ENCODE measurements around the gene CELF4.

CELF4 gene

DNA sequence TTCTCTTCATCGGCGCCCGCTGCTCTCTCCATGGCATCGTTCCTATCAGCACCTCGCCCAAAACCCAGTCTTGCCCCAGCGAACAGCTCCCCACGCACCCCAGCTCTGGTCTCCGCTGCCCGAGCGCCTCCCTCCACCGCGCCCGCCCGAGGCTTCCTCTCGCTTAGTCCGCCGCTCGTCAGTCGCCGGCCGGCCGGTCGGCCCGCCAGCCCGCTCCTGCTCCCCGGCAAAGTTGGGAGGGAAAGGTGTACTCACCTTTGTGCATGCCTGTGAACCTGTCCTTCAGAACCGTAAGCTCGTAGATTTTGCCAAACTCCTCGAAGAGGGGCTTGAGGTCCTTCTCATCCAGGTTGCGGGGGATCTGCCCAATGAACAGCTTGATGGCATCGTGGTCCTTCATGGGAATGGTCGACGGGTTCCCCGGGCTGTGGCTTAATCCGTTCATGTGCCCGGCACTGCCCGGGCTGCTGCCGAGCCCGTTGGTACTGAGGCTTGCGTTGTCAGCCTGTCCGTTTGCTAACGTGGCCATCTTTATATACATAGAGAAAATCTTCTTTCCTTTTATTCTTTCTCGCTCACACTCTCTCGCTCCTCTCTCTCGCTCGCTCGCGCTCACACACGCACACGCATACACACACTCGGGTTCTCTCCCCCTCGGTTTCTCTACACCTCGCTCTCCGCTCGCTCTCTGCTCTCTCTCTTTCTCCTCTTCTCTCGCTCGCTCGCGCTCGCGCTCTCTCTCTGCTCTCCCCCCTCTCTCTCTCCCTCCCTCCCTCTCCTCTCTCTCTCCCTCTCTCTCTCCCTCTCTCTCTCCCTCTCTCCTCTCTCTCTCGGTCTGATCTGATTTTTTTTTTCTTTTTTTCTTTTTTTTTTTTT is at the start of gene CELF4:
Gene CELF4, minus strand, starts transcription at position 698 of the 876 bp plus-strand sequence.
- no peak for DNase-seq

DNA sequence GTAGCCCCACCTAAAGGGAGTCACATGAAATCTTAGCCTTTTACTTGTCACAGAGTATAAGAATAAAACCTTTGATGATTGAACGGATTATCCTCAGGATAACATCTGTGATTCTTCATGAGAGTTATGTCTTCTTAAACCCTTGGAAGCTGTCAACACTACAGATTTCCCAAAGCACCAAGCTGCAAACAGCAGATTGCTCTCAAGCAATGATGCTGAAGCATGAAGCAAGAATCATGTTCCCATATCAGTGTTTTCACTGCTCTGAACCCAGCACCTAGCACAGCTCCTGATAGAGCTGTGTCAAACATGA is 47.6 kb upstream of the CELF4 start:
- DNase-seq, result no peak

GRCh38 chr18:37612524-37613252 is 47.1 kb upstream of the CELF4 start:
- no peak for DNase-seq

DNA sequence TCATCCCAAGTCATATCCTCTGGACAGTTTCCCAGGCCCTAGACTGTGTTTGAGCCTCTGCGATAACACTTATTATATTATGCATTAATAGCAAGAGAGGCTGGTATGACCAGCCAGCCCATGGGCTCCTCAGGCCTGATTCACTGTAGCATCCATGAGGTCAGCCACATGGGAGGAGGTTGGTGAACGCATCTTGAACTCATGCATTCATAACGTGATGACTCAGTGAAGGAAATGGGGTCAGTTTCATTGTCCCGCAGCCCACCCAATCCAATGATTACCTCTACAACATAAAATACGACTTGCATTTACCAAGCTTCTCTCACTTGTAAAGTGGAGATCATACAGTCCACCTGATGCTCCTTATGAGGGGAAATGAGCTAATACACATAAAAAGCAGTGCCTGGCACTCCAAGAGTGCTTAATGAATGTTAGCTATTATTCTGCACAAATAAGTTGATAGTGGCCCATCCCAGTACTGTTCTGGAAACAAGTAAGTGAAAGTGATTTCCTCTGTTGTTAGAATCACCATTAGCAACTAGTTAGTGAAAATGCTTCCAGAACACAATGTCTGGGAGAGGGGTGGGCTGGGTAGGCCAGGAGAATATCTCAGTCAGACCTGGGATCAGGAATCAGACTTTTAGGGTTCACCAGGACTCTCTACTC is 46.1 kb upstream of the CELF4 start:
- no peak for DNase-seq

- no peak for DNase-seq
Measured at GRCh38 chr18:37608876-37609275, 43.3 kb upstream of the CELF4 start.

DNA sequence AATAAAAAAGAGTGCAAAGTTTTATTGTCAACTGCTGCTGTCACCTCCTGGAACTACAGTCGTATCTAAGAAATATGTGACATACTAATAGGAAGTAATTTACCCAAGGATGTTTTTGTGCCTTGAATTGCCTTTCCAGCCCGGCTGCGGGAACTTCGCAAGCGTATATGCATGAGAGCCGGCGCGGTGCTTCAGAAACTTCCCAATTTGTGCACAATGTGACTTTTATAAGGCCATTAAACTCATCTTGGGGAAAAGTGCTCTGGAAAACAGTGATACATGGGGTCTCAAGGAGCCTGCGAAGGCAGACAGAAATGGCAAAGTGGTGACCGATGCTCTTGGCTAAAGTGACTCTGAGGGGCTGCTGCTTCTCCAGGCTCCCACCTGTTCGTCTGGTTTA is 41.7 kb upstream of the CELF4 start:
- no peak for DNase-seq

- no peak for DNase-seq
Measured at GRCh38 chr18:37604032-37604431, 38.4 kb upstream of the CELF4 start.

DNA sequence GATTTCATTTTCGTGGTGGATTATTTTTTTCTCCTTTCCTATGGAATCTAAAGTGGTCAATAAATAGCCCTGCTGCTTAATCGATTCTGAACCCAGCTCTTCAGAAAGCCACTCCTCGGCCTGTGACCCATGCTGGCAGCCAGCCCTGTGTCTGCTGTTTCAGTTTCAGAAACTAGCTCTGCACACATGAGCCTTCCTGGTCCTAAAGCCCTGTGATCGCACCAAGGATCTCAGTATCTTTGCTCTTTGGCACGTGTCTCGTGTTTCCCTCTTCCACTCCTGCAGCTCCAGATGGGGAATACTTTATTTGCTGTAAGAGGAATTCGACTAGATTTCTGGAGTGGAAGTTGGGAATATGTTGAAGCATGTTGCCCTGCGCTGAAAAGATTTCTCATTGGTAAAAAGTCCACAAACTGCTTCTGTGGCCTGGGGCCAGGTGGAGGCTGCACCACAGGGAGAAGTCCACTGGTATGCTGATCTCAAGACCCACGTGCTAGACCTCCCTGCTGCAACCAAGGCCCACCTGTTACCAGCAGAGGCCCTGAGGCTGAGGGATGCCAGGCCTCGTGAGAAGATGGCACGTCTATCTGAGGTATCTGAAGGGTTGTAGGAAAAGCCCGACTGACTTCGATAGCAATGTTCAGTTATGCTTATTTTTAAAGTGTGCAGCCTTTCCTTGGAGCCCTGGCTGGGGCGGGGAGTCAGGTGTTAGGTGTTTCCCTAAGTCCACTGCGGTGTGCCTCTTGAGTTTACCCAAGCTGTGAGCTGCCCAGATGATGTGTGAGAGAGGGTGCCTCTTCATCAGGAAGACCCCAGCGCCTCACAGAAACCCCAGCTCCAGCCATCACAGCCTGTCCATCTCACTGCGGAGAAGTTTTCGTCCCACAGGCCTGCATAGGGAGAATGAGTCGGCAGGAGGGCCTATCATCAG is 33.6 kb upstream of the CELF4 start:
- DNase-seq, result no peak

- DNase-seq, result no peak
Measured at GRCh38 chr18:37598396-37598795, 32.8 kb upstream of the CELF4 start.

GRCh38 chr18:37590346-37590745 is 24.7 kb upstream of the CELF4 start:
- DNase-seq, result no peak

- no peak for DNase-seq
Measured at GRCh38 chr18:37588289-37588688, 22.7 kb upstream of the CELF4 start.

DNA sequence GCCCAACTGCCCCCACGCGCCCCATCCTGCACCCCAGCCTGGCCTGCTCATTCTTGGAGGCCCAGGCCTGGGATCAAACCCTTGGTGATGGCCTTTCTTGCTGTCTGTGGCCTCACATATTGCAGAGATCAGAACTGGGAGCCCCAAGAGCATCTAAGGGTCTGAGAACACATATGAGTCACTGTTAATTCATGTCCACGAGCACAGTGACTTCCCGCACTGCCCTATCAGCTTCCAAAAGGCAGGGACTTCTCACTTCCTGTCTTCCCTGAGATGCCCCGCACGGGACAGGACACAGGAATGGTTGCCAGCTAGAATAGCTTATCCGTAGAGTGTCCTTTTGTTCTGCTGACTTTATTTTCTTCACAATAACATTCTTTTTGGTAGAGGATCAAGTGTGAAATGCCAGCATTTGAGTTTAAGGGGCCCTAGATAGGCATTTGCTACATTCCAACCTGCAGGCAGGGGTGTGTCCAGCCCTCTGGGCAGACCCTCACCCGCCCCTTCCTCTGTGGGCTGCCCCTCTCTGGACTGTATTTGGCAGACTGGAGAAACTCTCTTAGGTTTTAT is 21.1 kb upstream of the CELF4 start:
- no peak for DNase-seq

DNA sequence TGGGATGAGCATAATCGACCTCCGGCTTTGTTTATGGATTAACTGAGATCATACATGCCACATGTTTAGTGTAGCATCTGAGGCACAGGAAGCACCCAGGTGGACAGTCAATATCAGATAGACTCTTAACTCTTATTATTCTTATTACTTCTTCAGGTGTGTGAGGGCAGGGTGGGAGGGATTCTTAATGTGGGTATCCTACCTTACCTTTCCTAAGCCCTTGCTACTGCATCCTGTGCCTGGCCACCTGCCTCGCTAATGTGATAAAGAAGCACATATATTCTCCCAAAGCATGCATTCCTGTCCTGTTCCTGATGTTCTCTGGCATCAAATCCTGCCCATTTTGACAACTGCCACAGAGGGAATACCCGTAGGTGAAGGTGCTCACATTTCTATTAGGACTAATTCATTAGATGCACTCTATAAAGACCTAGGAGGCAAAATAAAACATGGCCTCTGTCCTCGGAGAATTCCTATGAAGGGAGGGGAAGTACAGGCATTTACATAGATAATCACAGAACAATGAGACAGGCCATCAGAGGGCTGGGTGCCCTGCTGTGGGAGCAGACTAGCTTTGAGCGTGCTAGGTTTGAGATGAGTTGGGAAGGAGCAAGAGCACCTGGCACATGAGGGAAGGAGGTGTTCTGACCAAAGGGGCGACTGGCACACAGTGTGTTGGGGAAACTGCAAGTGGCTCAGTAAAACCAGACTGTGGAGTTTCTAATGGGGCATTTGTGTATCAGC is 19.5 kb upstream of the CELF4 start:
- no peak for DNase-seq

- no peak for DNase-seq
Measured at GRCh38 chr18:37584217-37584616, 18.6 kb upstream of the CELF4 start.

GRCh38 chr18:37582261-37582660 is 16.7 kb upstream of the CELF4 start:
- no peak for DNase-seq

GRCh38 chr18:37578886-37579513 is 13.4 kb upstream of the CELF4 start:
- DNase-seq, result no peak

GRCh38 chr18:37578182-37578678 is 12.6 kb upstream of the CELF4 start:
- no peak for DNase-seq

DNA sequence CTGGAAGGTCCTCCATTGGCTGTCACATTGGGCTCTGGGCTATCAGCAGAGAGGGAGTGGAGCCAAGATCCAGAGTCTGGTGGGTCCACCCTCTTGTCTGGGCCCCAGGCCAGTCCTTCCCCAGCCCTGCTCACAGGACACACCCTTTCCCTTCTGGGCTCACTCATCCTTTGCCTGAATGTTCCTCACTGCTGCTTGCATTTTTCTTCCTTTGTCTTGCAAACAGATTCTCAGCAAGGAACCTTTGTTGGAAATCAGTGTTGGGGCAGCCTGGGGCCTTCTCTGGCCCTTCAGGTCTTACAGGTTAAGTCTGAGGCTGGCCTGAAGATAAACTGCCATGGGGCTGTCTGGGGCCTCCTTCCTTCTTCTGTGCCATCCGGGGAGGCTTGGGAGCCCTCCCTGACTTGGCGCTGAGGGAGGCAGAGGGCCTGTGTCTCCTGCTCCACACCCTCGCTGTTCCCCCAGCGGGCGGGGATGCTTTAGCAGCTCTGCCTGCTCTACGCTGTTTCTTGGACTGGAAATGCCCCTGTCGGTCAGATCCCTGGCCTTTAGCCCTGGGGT is 11.5 kb upstream of the CELF4 start:
- no peak for DNase-seq

DNA sequence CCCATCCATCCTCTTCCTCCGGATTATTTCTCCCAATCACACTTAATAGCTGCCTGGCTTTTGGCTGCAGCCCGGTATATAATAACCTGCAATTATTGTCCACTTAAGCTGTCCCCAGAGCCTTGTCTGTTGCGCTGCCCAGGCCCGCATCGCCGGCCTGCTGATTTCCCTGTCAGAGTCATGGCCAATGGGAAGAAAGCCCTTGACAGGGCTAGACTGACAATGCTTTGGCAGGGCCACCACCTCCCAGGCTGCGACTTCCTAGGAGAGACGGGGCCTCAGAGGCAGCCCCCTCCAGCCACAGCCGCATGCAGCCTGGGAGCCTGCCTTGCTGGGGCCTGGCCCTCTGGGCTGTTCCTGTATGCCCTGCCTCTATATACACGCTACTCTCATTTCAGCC is 10.0 kb upstream of the CELF4 start:
- no peak for DNase-seq

- DNase-seq, result no peak
Measured at GRCh38 chr18:37574113-37574512, 8.5 kb upstream of the CELF4 start.

GRCh38 chr18:37572736-37573135 is 7.1 kb upstream of the CELF4 start:
- no peak for DNase-seq

Measured in right forelimb (tissue), 1 donor.